ENCODE data around the gene CDH4. TPM values are rescaled to one million over a fixed set of nuclear protein-coding genes. Genes with fewer than 3 reads are reported as not detected.

Gene CDH4
- total RNA-seq, 1 donor from 2014 or later: under 0.01 TPM

- no peak for DNase-seq (ENCODE audit: low read depth in 2 of 2)
These were observed 549.4 kb downstream of the CDH4 start for GRCh38 chr20:61801428-61801827.

GRCh38 chr20:61801857-61802442, 549.9 kb downstream of the CDH4 start:
- no peak for DNase-seq (ENCODE audit: low read depth in 2 of 2)

- no peak for DNase-seq (ENCODE audit: low read depth in 2 of 2)
These were observed 550.8 kb downstream of the CDH4 start for GRCh38 chr20:61802721-61803311.

GRCh38 chr20:61803416-61803914, 551.4 kb downstream of the CDH4 start:
- no peak for DNase-seq (ENCODE audit: low read depth in 2 of 2)

GRCh38 chr20:61803915-61804751, 552.1 kb downstream of the CDH4 start:
- no peak for DNase-seq (ENCODE audit: low read depth in 2 of 2)

- DNase-seq (ENCODE audit: low read depth in 2 of 2): no peak
These were observed 552.8 kb downstream of the CDH4 start for GRCh38 chr20:61804752-61805295.

GRCh38 chr20:61805365-61805764, 553.3 kb downstream of the CDH4 start:
- DNase-seq (ENCODE audit: low read depth in 2 of 2): no peak

GRCh38 chr20:61805781-61806180, 553.7 kb downstream of the CDH4 start:
- DNase-seq (ENCODE audit: low read depth in 2 of 2): no peak

GRCh38 chr20:61806314-61806713, 554.3 kb downstream of the CDH4 start:
- DNase-seq (ENCODE audit: low read depth in 2 of 2): no peak

GRCh38 chr20:61806995-61807394, 554.9 kb downstream of the CDH4 start:
- no peak for DNase-seq (ENCODE audit: low read depth in 2 of 2)

GRCh38 chr20:61807471-61808160, 555.6 kb downstream of the CDH4 start:
- no peak for DNase-seq (ENCODE audit: low read depth in 2 of 2)

GRCh38 chr20:61808447-61808846, 556.4 kb downstream of the CDH4 start:
- DNase-seq (ENCODE audit: low read depth in 2 of 2): no peak

- no peak for DNase-seq (ENCODE audit: low read depth in 2 of 2)
These were observed 557.1 kb downstream of the CDH4 start for GRCh38 chr20:61809006-61809770.

- DNase-seq (ENCODE audit: low read depth in 2 of 2): no peak
These were observed 558.1 kb downstream of the CDH4 start for GRCh38 chr20:61810066-61810737.

GRCh38 chr20:61810738-61811135, 558.7 kb downstream of the CDH4 start:
- no peak for DNase-seq (ENCODE audit: low read depth in 2 of 2)

- DNase-seq (ENCODE audit: low read depth in 2 of 2): no peak
These were observed 559.1 kb downstream of the CDH4 start for GRCh38 chr20:61811166-61811565.

- no peak for DNase-seq (ENCODE audit: low read depth in 2 of 2)
These were observed 560.2 kb downstream of the CDH4 start for GRCh38 chr20:61812121-61812844.

GRCh38 chr20:61812845-61813485, 560.9 kb downstream of the CDH4 start:
- DNase-seq (ENCODE audit: low read depth in 2 of 2): no peak

- no peak for DNase-seq (ENCODE audit: low read depth in 2 of 2)
These were observed 561.7 kb downstream of the CDH4 start for GRCh38 chr20:61813791-61814190.
